Thymus (tissue), 11 donors: ENCODE measurements around the gene MBLAC1. TPM values are rescaled to one million over a fixed set of nuclear protein-coding genes. Genes with fewer than 3 reads are reported as not detected.

Experiments used
- DNase-seq, 9 donors: peaks; one replicate each; pipeline ENCODE4 v3.0.0-alpha.2; 2013; ENCODE audit warnings: low spot score in 9 of 9, low read depth in 6 of 9, missing footprints in 1 of 9
- H3K27ac ChIP-seq, 2 donors: one replicate each; pipeline ENCODE4 v1.5.1; 2013; ENCODE audit warnings: control low read depth in 1 of 2, low read depth in 1 of 2, low read length in 1 of 2, mild to moderate bottlenecking in 1 of 2, moderate library complexity in 1 of 2
- H3K27me3 ChIP-seq, 2 donors: one replicate each; pipeline ENCODE4 v1.5.1; 2013; ENCODE audit warnings: low read length in 1 of 2; ENCODE audit not compliant: control insufficient read depth in 2 of 2, insufficient read depth in 1 of 2
- H3K36me3 ChIP-seq, 2 donors: one replicate each; pipeline ENCODE4 v1.5.1; 2013; ENCODE audit warnings: low read length in 1 of 2, mild to moderate bottlenecking in 1 of 2, moderate library complexity in 1 of 2; ENCODE audit not compliant: control insufficient read depth in 2 of 2, insufficient read depth in 2 of 2
- H3K4me1 ChIP-seq, 2 donors: one replicate each; pipeline ENCODE4 v1.5.1; 2013; ENCODE audit warnings: low read length in 2 of 2; ENCODE audit not compliant: control insufficient read depth in 2 of 2, insufficient read depth in 2 of 2
- H3K4me3 ChIP-seq, 2 donors: one replicate each; pipeline ENCODE4 v1.5.1; 2013; ENCODE audit warnings: low read length in 2 of 2, control low read depth in 1 of 2, mild to moderate bottlenecking in 1 of 2
- H3K9me3 ChIP-seq, 2 donors: one replicate each; pipeline ENCODE4 v1.5.1; 2013; ENCODE audit warnings: low read length in 1 of 2, mild to moderate bottlenecking in 1 of 2; ENCODE audit not compliant: control insufficient read depth in 2 of 2, insufficient read depth in 1 of 2
- WGBS: extraction: QIAGEN DNeasy Blood & Tissue Kit; methylation state at CpG from one replicate; pipeline ENCODE4 v1.1.7; 2013; 5-methylcytosine and 5-hydroxymethylcytosine counted together
- polyA plus RNA-seq: library from polyadenylated mRNA; stranded (reverse); fragments of 200-250 nt; gene quantifications from one replicate; pipeline ENCODE4 v1.2.3, GENCODE V29; 2013
- total RNA-seq: library from RNA; stranded (reverse); fragments of 120-200 nt; gene quantifications from one replicate; pipeline ENCODE4 v1.2.4, GENCODE V29; 2013
- donor health status: healthy.

MBLAC1 gene
- total and polyA plus RNA-seq, 2 donors = 2.0 to 3.1 TPM

- WGBS = 5% methylated on average over 78 of the region's 78 CpGs
- Histone ChIP-seq H3K36me3 (peaks cover 4 to 18% of the 10 kb centered on the region in 2 donors), H3K4me3 (peak within 1 kb of the TSS; percentile 74 to 87), H3K27me3 (peaks cover 0 to 3% of the 10 kb centered on the region in 2 donors), H3K27ac (peak within 1 kb of the TSS in 1 of 2 donors; percentile 61), H3K9me3 (peaks cover 0 to 20% of the 10 kb centered on the region in 2 donors), H3K4me1 (peaks cover 18 to 71% of the 10 kb centered on the region in 2 donors)
- DNase-seq = peak; percentile 93 to 98 (median 96)
Observed at GRCh38 chr7:100177045-100178001, 50.6 kb downstream of the MBLAC1 start, which contains the start of the genes GPC2 and STAG3. Gene GPC2, minus strand, starts transcription at chr7:100177381. Its CDS starts 182 bp downstream, at chr7:100177199. Gene STAG3, plus strand, starts transcription at chr7:100177918. Its CDS starts 2,639 bp downstream, at chr7:100180557.

Other genes with a start within 250 kb of the MBLAC1 start
- gene OR2AE1, start 249.9 kb upstream of the MBLAC1 start, total RNA-seq = not detected
- 0.07 TPM for gene OR2AE1, start 249.9 kb upstream of the MBLAC1 start, polyA plus RNA-seq
- 21.6 TPM for gene TRIM4, start 207.4 kb upstream of the MBLAC1 start, total RNA-seq
- gene TRIM4, start 207.4 kb upstream of the MBLAC1 start, polyA plus RNA-seq = 22.6 TPM
- 0.14 TPM for gene GJC3, start 197.3 kb upstream of the MBLAC1 start, total RNA-seq
- gene GJC3, start 197.3 kb upstream of the MBLAC1 start, polyA plus RNA-seq = 0.11 TPM
- 0.76 TPM for gene AZGP1, start 150.9 kb upstream of the MBLAC1 start, total RNA-seq
- 4.7 TPM for gene AZGP1, start 150.9 kb upstream of the MBLAC1 start, polyA plus RNA-seq
- 61.4 TPM for gene ZKSCAN1, start 111.4 kb upstream of the MBLAC1 start, total RNA-seq
- gene ZKSCAN1, start 111.4 kb upstream of the MBLAC1 start, polyA plus RNA-seq = 17.8 TPM
- gene ZSCAN21, start 77.2 kb upstream of the MBLAC1 start, total RNA-seq = 10.8 TPM
- 8.3 TPM for gene ZSCAN21, start 77.2 kb upstream of the MBLAC1 start, polyA plus RNA-seq
- 25.9 TPM for gene ZNF3, start 45.2 kb upstream of the MBLAC1 start, total RNA-seq
- 20.1 TPM for gene ZNF3, start 45.2 kb upstream of the MBLAC1 start, polyA plus RNA-seq
- gene COPS6, start 38.0 kb upstream of the MBLAC1 start, total RNA-seq = 49.1 TPM
- gene COPS6, start 38.0 kb upstream of the MBLAC1 start, polyA plus RNA-seq = 81.1 TPM
- 231 TPM for gene MCM7, start 25.6 kb upstream of the MBLAC1 start, total RNA-seq
- 111 TPM for gene MCM7, start 25.6 kb upstream of the MBLAC1 start, polyA plus RNA-seq
- gene AP4M1, start 25.3 kb upstream of the MBLAC1 start, total RNA-seq = 12.7 TPM
- 14.2 TPM for gene AP4M1, start 25.3 kb upstream of the MBLAC1 start, polyA plus RNA-seq
- 10.2 TPM for gene TAF6, start 7.6 kb upstream of the MBLAC1 start, total RNA-seq
- gene TAF6, start 7.6 kb upstream of the MBLAC1 start, polyA plus RNA-seq = 25.7 TPM
- gene CNPY4, start 7.3 kb upstream of the MBLAC1 start, total RNA-seq = 27.9 TPM
- 19.0 TPM for gene CNPY4, start 7.3 kb upstream of the MBLAC1 start, polyA plus RNA-seq
- gene LAMTOR4, start 22.0 kb downstream of the MBLAC1 start, total RNA-seq = 142 TPM
- 448 TPM for gene LAMTOR4, start 22.0 kb downstream of the MBLAC1 start, polyA plus RNA-seq
- 19.8 TPM for gene TRAPPC14, start 31.8 kb downstream of the MBLAC1 start, total RNA-seq
- 46.9 TPM for gene TRAPPC14, start 31.8 kb downstream of the MBLAC1 start, polyA plus RNA-seq
- gene GAL3ST4, start 41.6 kb downstream of the MBLAC1 start, total RNA-seq = 11.9 TPM
- gene GAL3ST4, start 41.6 kb downstream of the MBLAC1 start, polyA plus RNA-seq = 12.8 TPM
- gene GPC2, start 50.4 kb downstream of the MBLAC1 start, total RNA-seq = 11.2 TPM
- gene GPC2, start 50.4 kb downstream of the MBLAC1 start, polyA plus RNA-seq = 8.5 TPM
- 59.1 TPM for gene STAG3, start 51.0 kb downstream of the MBLAC1 start, total RNA-seq
- gene STAG3, start 51.0 kb downstream of the MBLAC1 start, polyA plus RNA-seq = 36.0 TPM
- 52.3 TPM for gene PVRIG, start 93.0 kb downstream of the MBLAC1 start, total RNA-seq
- 30.7 TPM for gene PVRIG, start 93.0 kb downstream of the MBLAC1 start, polyA plus RNA-seq
- not detected for gene SPDYE3, start 180.7 kb downstream of the MBLAC1 start, total RNA-seq
- 0.27 TPM for gene SPDYE3, start 180.7 kb downstream of the MBLAC1 start, polyA plus RNA-seq
- 19.5 TPM for gene PILRB, start 231.2 kb downstream of the MBLAC1 start, total RNA-seq
- gene PILRB, start 231.2 kb downstream of the MBLAC1 start, polyA plus RNA-seq = 128 TPM
- gene PILRA, start 246.5 kb downstream of the MBLAC1 start, total RNA-seq = 4.6 TPM
- gene PILRA, start 246.5 kb downstream of the MBLAC1 start, polyA plus RNA-seq = 12.2 TPM